GM19193 (cell line): ENCODE measurements around the gene RASGRF2.

Experiments used
- POLR2A ChIP-seq: IDR thresholded peaks from 4 replicates; pipeline ENCODE4 v1.6.1; 2011; ENCODE audit not compliant: insufficient read depth, insufficient read length; ENCODE audit errors: extremely low read depth

RASGRF2 gene

GRCh38 chr5:80962630-80963520 lies 2.7 kb downstream of the RASGRF2 start:
- no peak for TF ChIP-seq POLR2A

DNA sequence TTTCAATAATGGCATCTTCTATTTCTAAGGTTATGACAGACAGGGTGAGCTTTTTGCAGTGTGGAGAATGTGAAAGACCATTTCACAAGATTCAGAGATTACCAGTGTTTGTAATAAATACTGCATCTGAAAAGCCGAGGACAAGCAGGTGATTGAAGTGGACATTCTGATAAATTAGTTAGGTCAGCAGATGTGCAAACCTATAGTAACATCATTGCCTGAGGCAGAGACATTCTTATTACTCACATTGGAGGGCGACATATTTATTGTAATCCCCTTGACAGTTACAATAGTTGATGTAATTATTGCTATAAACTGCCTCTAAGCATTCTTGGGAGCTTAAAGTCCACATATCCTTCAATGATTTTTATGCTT lies 3.3 kb downstream of the RASGRF2 start:
- TF ChIP-seq POLR2A: no peak

GRCh38 chr5:80963966-80964481 lies 3.9 kb downstream of the RASGRF2 start:
- TF ChIP-seq POLR2A: no peak

- TF ChIP-seq POLR2A: no peak
These were observed 4.3 kb downstream of the RASGRF2 start for GRCh38 chr5:80964491-80964890.

- no peak for TF ChIP-seq POLR2A
These were observed 4.8 kb downstream of the RASGRF2 start for GRCh38 chr5:80964919-80965318.

GRCh38 chr5:80967500-80968181 lies 7.5 kb downstream of the RASGRF2 start:
- TF ChIP-seq POLR2A: no peak

DNA sequence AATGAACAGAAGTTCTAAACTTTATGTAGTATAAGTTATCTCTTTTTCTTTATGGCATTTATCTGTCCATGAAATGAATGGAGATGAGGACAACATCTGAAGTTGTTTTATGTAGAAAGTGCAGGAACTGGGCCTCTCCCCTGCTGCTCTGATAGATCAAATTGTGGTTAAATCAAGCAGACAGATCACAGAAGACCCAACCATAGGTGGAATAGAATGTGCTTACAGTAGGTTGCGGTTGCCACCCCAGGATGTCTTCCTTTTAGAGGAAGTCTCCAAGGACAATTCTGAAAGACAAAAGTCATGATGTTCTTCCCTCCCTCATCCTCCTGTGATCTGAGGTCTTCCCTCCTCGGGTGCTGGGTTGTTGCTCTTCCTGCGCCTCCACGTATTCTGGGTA lies 12.9 kb downstream of the RASGRF2 start:
- TF ChIP-seq POLR2A: no peak

DNA sequence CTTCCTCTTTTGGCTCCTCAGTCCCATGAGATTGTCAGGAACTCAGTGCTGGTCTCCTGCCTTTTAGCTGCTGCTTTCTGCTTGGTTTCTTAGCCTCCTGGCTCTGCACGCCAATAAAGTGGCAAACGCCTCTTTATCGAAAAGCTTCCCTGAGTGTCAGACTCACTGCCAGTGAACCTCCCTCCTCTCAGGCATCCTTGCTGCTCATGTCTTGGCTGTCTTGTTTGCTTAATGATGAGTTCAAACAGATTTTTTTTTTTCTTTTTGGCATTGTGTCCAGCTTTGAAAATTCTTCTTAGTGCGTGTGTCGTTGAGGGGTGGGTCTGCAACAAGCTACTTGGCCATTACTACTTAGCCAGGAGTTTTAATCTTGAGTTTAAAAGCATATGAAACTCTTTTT lies 14.9 kb downstream of the RASGRF2 start:
- TF ChIP-seq POLR2A: no peak

DNA sequence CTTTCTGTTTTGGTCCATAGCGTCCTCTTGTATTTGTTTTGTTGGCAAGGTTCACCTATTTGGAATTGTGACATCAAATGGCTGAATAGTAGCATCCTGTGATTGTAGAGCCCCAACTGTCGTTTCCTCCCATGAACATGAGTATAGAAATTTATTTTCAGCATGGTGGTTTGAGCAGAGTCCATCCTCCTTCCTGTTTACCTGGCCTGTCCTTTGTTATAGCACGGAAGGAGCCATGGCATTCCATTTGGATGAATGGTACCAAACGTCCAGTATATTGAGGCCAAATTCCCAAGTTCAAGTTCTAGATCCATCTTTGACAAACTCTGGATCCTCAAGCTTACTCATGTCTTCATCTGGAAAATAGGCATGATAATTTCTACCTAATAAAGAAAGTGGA lies 16.8 kb downstream of the RASGRF2 start:
- TF ChIP-seq POLR2A: no peak

DNA sequence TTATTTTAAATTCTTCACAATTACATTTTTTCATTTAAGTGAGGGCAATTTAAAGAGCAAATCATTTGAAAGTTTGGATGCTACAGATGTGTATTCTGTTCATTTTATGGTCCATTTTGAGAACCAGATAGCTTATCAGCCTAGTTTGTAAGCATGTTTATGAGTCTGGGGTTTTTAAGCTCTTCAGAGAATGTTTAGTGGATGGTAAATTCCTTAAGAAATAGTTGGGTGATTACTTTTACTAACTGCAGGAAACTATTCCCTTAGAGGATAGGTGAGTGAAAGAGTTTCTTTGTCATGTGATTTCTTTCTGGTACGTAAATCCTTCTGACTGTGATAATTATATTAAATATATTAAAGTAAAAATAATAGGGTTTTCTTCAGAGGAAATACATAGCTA lies 17.6 kb downstream of the RASGRF2 start:
- no peak for TF ChIP-seq POLR2A

GRCh38 chr5:80978772-80979317 lies 18.7 kb downstream of the RASGRF2 start:
- TF ChIP-seq POLR2A: no peak

- TF ChIP-seq POLR2A: no peak
These were observed 21.9 kb downstream of the RASGRF2 start for GRCh38 chr5:80982093-80982492.

GRCh38 chr5:80985600-80986228 lies 25.6 kb downstream of the RASGRF2 start:
- TF ChIP-seq POLR2A: no peak

DNA sequence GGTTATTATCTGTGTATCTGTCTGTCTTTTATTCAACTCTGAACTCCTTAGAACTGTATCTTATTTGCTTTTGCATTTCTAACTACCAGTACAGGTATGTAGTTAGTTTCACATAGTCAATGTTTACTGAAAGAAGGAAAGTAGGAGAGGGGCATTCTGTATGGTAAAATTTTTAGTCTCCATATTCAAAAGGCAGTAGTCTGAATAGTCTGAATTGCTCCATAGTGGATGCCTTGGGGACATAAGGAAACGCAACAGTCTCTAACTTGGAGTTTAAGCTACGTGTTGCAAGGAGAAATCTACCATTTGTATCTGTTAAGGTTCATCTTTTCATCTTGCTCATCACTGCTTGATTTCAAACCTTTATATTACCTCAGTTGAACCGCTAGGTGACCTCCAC lies 26.2 kb downstream of the RASGRF2 start:
- TF ChIP-seq POLR2A: no peak
